Right atrium auricular region (tissue), 2 donors: Measurements from ENCODE around the gene PIGU. TPM values are rescaled to one million over a fixed set of nuclear protein-coding genes. Genes with fewer than 3 reads are reported as not detected.

Source experiments
- DNase-seq: peaks from one replicate; pipeline ENCODE4 v3.0.0-alpha.2; 2019; ENCODE audit warnings: low spot score
- H3K27ac ChIP-seq, 2 donors: fragments of 200-600 bp; sonication (generic); 1 replicate in 1 of 2; 2 replicates in 1 of 2; pipeline ENCODE4 v1.5.1; 2016 to 2019
- H3K27me3 ChIP-seq, 2 donors: fragments of 200-600 bp; sonication (generic); one replicate each; pipeline versions ENCODE4 v1.5.1 to v1.6.0; 2017 to 2019
- H3K36me3 ChIP-seq: fragments of 200-600 bp; sonication (generic); one replicate; pipeline ENCODE4 v1.5.1; 2016
- H3K4me1 ChIP-seq, 2 donors: fragments of 200-600 bp; sonication (generic); one replicate each; pipeline versions ENCODE4 v1.5.1 to v1.6.0; 2017 to 2019
- H3K4me3 ChIP-seq, 2 donors: fragments of 200-600 bp; sonication (generic); 1 replicate in 1 of 2; 2 replicates in 1 of 2; pipeline ENCODE4 v1.5.1; 2017 to 2019; ENCODE audit warnings: mild to moderate bottlenecking in 1 of 2, moderate library complexity in 1 of 2
- H3K9me3 ChIP-seq, 2 donors: fragments of 200-600 bp; sonication (generic); one replicate each; pipeline ENCODE4 v1.5.1; 2019
- CTCF ChIP-seq, 2 donors: fragments of 200-600 bp; sonication (generic); IDR thresholded peaks; one replicate each; pipeline ENCODE4 v1.5.1; 2019; ENCODE audit warnings: antibody characterized with exemption in 2 of 2
- total RNA-seq, 2 donors: library from RNA; depleted of rRNA; stranded (reverse); fragments of >200 nt; gene quantifications; one replicate each; pipeline ENCODE4 v1.1.0, GENCODE V29; 2016

Gene PIGU
- total RNA-seq, 2 donors from 2014 or later: 16.6 to 17.7 TPM

GRCh38 chr20:34582221-34582620 is 94.7 kb downstream of the PIGU start:
- H3K9me3 ChIP-seq: no peaks in the 10 kb centered on the region
- H3K4me1 ChIP-seq: peaks cover 0 to 36% of the 10 kb centered on the region in 2 donors
- H3K4me3 ChIP-seq: no peak overlapping the region
- TF ChIP-seq CTCF (IDR thresholded peaks at IDR 0.05): no peak
- no peak for DNase-seq
- H3K27me3 ChIP-seq: no peaks in the 10 kb centered on the region
- peak overlapping the region; percentile 44 to 60 for H3K27ac ChIP-seq
- H3K36me3 ChIP-seq: peaks cover 4% of the 10 kb centered on the region

- H3K4me1 ChIP-seq: peaks cover 0 to 36% of the 10 kb centered on the region in 2 donors
- no peaks in the 10 kb centered on the region for H3K9me3 ChIP-seq
- no peak for TF ChIP-seq CTCF (IDR thresholded peaks at IDR 0.05)
- peaks cover 4% of the 10 kb centered on the region for H3K36me3 ChIP-seq
- H3K27me3 ChIP-seq: no peaks in the 10 kb centered on the region
- H3K4me3 ChIP-seq: no peak overlapping the region
- peak overlapping the region; percentile 44 to 60 for H3K27ac ChIP-seq
- no peak for DNase-seq
Observed at GRCh38 chr20:34581341-34582184, 95.3 kb downstream of the PIGU start.

GRCh38 chr20:34579979-34580940 is 96.6 kb downstream of the PIGU start:
- Histone ChIP-seq H3K4me3 (no peak overlapping the region), H3K36me3 (peaks cover 4% of the 10 kb centered on the region), H3K4me1 (peaks cover 0 to 36% of the 10 kb centered on the region in 2 donors), H3K27ac (no peak overlapping the region), H3K9me3 (no peaks in the 10 kb centered on the region), H3K27me3 (no peaks in the 10 kb centered on the region)
- TF ChIP-seq CTCF (IDR thresholded peaks at IDR 0.05): no peak
- no peak for DNase-seq

GRCh38 chr20:34579191-34579978 is 97.5 kb downstream of the PIGU start:
- peaks cover 0 to 36% of the 10 kb centered on the region in 2 donors for H3K4me1 ChIP-seq
- no peak overlapping the region for H3K4me3 ChIP-seq
- peaks cover 7% of the 10 kb centered on the region for H3K36me3 ChIP-seq
- TF ChIP-seq CTCF (IDR thresholded peaks at IDR 0.05): peak; percentile 27 to 69
- peak overlapping the region; percentile 68 to 75 for H3K27ac ChIP-seq
- DNase-seq: no peak
- H3K9me3 ChIP-seq: no peaks in the 10 kb centered on the region
- no peaks in the 10 kb centered on the region for H3K27me3 ChIP-seq

GRCh38 chr20:34578521-34578920 is 98.4 kb downstream of the PIGU start:
- no peak for TF ChIP-seq CTCF (IDR thresholded peaks at IDR 0.05)
- no peak for DNase-seq
- peaks cover 0 to 36% of the 10 kb centered on the region in 2 donors for H3K4me1 ChIP-seq

More at GRCh38 chr20:34578521-34578920, 98.4 kb downstream of the PIGU start:
- peaks cover 9% of the 10 kb centered on the region for H3K36me3 ChIP-seq
- H3K4me3 ChIP-seq: no peak overlapping the region
- no peaks in the 10 kb centered on the region for H3K27me3 ChIP-seq
- H3K27ac ChIP-seq: peak overlapping the region; percentile 68 to 75
- H3K9me3 ChIP-seq: no peaks in the 10 kb centered on the region
